Heart left ventricle (tissue), 16 donors: ENCODE measurements around the gene CEP112. TPM values are rescaled to one million over a fixed set of nuclear protein-coding genes. Genes with fewer than 3 reads are reported as not detected.

Experiments used
- ATAC-seq, 4 donors: fragments of 200-7000 bp; cut with Tn5 transposase; one replicate each; pipeline ENCODE4 v1.9.1; 2020 to 2022; ENCODE audit warnings: moderate library complexity in 4 of 4, mild to moderate bottlenecking in 3 of 4, moderate number of reproducible peaks in 1 of 4
- DNase-seq, 5 donors: peaks; one replicate each; pipeline ENCODE4 v3.0.0-alpha.2; 2020
- H3K27ac ChIP-seq, 12 donors: fragments of 200-600 bp; sonication (generic) in 4 of 12; one replicate each; pipeline versions ENCODE4 v1.5.0 to v1.8.0; 2016 to 2022; ENCODE audit warnings: mild to moderate bottlenecking in 2 of 12
- H3K27me3 ChIP-seq, 9 donors: fragments of 200-600 bp; sonication (generic) in 2 of 9; one replicate each; pipeline versions ENCODE4 v1.5.1 to v1.8.0; 2016 to 2022; ENCODE audit warnings: mild to moderate bottlenecking in 3 of 9
- H3K36me3 ChIP-seq, 9 donors: fragments of 200-600 bp; sonication (generic) in 2 of 9; one replicate each; pipeline versions ENCODE4 v1.5.0 to v1.8.0; 2018 to 2022; ENCODE audit warnings: mild to moderate bottlenecking in 2 of 9
- H3K4me1 ChIP-seq, 12 donors: fragments of 200-600 bp; sonication (generic) in 4 of 12; one replicate each; pipeline versions ENCODE4 v1.5.0 to v1.8.0; 2016 to 2022; ENCODE audit warnings: mild to moderate bottlenecking in 3 of 12
- H3K4me3 ChIP-seq, 12 donors: fragments of 200-600 bp; sonication (generic) in 4 of 12; one replicate each; pipeline versions ENCODE4 v1.5.0 to v1.8.0; 2017 to 2022; ENCODE audit warnings: mild to moderate bottlenecking in 9 of 12, moderate library complexity in 4 of 12
- H3K9me3 ChIP-seq, 12 donors: fragments of 200-600 bp; sonication (generic) in 4 of 12; one replicate each; pipeline versions ENCODE4 v1.5.0 to v1.8.0; 2016 to 2022; ENCODE audit warnings: mild to moderate bottlenecking in 1 of 12
- CTCF ChIP-seq, 12 donors: fragments of 200-600 bp; sonication (generic) in 4 of 12; IDR thresholded peaks; one replicate each; pipeline versions ENCODE4 v1.5.0 to v1.8.0; 2018 to 2022; ENCODE audit warnings: antibody characterized with exemption in 12 of 12, mild to moderate bottlenecking in 5 of 12
- POLR2A ChIP-seq, 2 donors: fragments of 450-650 bp; IDR thresholded peaks; one replicate each; pipeline ENCODE4 v1.6.1; 2017; ENCODE audit warnings: antibody characterized with exemption in 2 of 2, mild to moderate bottlenecking in 2 of 2, moderate library complexity in 2 of 2
- WGBS, 4 donors: extraction: QIAGEN DNeasy Blood & Tissue Kit in 2 of 4; methylation state at CpG; one replicate each; pipeline versions ENCODE4 v1.1.5 to v1.1.7; 2013 to 2018; 5-methylcytosine and 5-hydroxymethylcytosine counted together
- intact Hi-C, 10 donors: fragments of 100-400 bp; cut with DNase I; formaldehyde crosslinking; loops; one replicate each; pipeline versions ENCODE4 v1.11.1 to v1.14.2; 2022
- polyA plus RNA-seq, 2 donors: library from polyadenylated mRNA; stranded (reverse); fragments of 200-250 nt; gene quantifications; one replicate each; pipeline ENCODE4 v1.2.3, GENCODE V29; 2013
- total RNA-seq, 9 donors: library from RNA; depleted of rRNA in 2 of 9; stranded (reverse); fragments of >200 nt in 2 of 9; fragmentation: NEBNext Ultra II Directional in 3 of 9; extraction: Animal tissue kit (Norgen Biotek cat#: 25700) in 3 of 9; gene quantifications; one replicate each; pipeline versions ENCODE4 v1.1.0 to v1.2.4, GENCODE V29; 2016 to 2023
- donor health status: ischemic (EF 13 %, LVEDD 7.1; RV severe dilation, severe dysfunction).
- donor health status: healthy with polysubstance abuse.
- donor health status: DM: no; HTN: yes; CAD: no.
- donor health status: DM: no; HTN: no; CAD: no.
- donor health status: ischemic (EF 25% LVEDD 6.9; RV normal size, moderate dysfunction).
- donor health status: ischemic (EF 25% LVEDD 5.7; RV mildly dilated, moderate dysfunction).
- donor health status: healthy.
- donor health status: DM: yes; HTN: yes; CAD: no.
- donor health status: ischemic (EF 35%, LVEDD 5.7; RV mildly dilated, moderate dysfunction).
- donor health status: nonischemic (EF 11% LVEDD 7.7; RV severe dilation, severe dysfunction).
- donor health status: DM: yes; HTN: yes; CAD: no.
- donor health status: PGD.
- donor health status: ischemic (EF 29% LVEDD 5.4; RV normal size, mild dysfunction).
- donor health status: nonischemic (EF 23%, LVEDD 6.1; RV moderate dilation, normal function).

Gene CEP112
- total and polyA plus RNA-seq, 11 donors, result 5.5 to 28.3 (median 14.3) TPM

GRCh38 chr17:65985571-65985970, 206.4 kb downstream of the CEP112 start:
- DNase-seq, result no peak
- TF ChIP-seq POLR2A (IDR thresholded peaks at IDR 0.05) (no peak), CTCF (IDR thresholded peaks at IDR 0.05) (no peak)
- intact Hi-C loops, result no loop called here

GRCh38 chr17:65984299-65984698, 207.6 kb downstream of the CEP112 start:
- H3K4me1 ChIP-seq, result no peaks in the 10 kb centered on the region
- H3K27me3 ChIP-seq, result no peaks in the 10 kb centered on the region
- H3K27ac ChIP-seq, result no peak overlapping the region
- no peak overlapping the region for H3K4me3 ChIP-seq
- no peaks in the 10 kb centered on the region for H3K36me3 ChIP-seq
- DNase-seq, result no peak
- intact Hi-C loops, result no loop called here
- WGBS, 4 donors, result 57 to 83% (median 76%) methylated on average over 3 of the region's 3 CpGs
- peaks cover 0 to 21% (median 11%) of the 10 kb centered on the region in 12 donors for H3K9me3 ChIP-seq
- TF ChIP-seq CTCF (IDR thresholded peaks at IDR 0.05) (no peak), POLR2A (IDR thresholded peaks at IDR 0.05) (no peak)
- no peak for ATAC-seq

More at GRCh38 chr17:65985571-65985970, 206.4 kb downstream of the CEP112 start:
- Histone ChIP-seq H3K36me3 (no peaks in the 10 kb centered on the region), H3K4me3 (no peak overlapping the region), H3K27ac (no peak overlapping the region), H3K9me3 (peaks cover 0 to 32% (median 11%) of the 10 kb centered on the region in 12 donors), H3K4me1 (no peaks in the 10 kb centered on the region), H3K27me3 (no peaks in the 10 kb centered on the region)
- no peak for ATAC-seq
- 92 to 97% (median 96%) methylated on average over 3 of the region's 3 CpGs for WGBS, 4 donors

GRCh38 chr17:65978871-65979270, 213.1 kb downstream of the CEP112 start:
- TF ChIP-seq CTCF (IDR thresholded peaks at IDR 0.05) (no peak), POLR2A (IDR thresholded peaks at IDR 0.05) (no peak)
- DNase-seq (no peak), ATAC-seq (no peak)
- intact Hi-C loops, result no loop called here
- Histone ChIP-seq H3K27ac (no peak overlapping the region), H3K9me3 (no peaks in the 10 kb centered on the region), H3K27me3 (no peaks in the 10 kb centered on the region), H3K4me1 (no peaks in the 10 kb centered on the region), H3K36me3 (no peaks in the 10 kb centered on the region), H3K4me3 (no peak overlapping the region)
- WGBS, 4 donors, result 77 to 89% (median 85%) methylated on average over 1 of the region's 1 CpG

GRCh38 chr17:65977041-65977440, 214.9 kb downstream of the CEP112 start:
- ATAC-seq (no peak), DNase-seq (no peak)
- intact Hi-C loops, result no loop called here
- TF ChIP-seq POLR2A (IDR thresholded peaks at IDR 0.05) (no peak), CTCF (IDR thresholded peaks at IDR 0.05) (no peak)
- H3K4me1 ChIP-seq, result no peaks in the 10 kb centered on the region
- no peaks in the 10 kb centered on the region for H3K9me3 ChIP-seq
- no peaks in the 10 kb centered on the region for H3K36me3 ChIP-seq
- no peaks in the 10 kb centered on the region for H3K27me3 ChIP-seq
- 84 to 87% (median 87%) methylated on average over 10 of the region's 10 CpGs for WGBS, 4 donors
- H3K4me3 ChIP-seq, result no peak overlapping the region
- H3K27ac ChIP-seq, result no peak overlapping the region
